Fibroblast of villous mesenchyme (primary cell): Measurements from ENCODE around the gene SPDL1. TPM values are rescaled to one million over a fixed set of nuclear protein-coding genes. Genes with fewer than 3 reads are reported as not detected.

Source experiments
- small RNA-seq: library from RNA; depleted of rRNA; stranded (forward); fragments of <200 nt; gene quantifications from one replicate; pipeline ENCODE3, GENCODE V24; 2012
- total RNA-seq: library from RNA; depleted of rRNA; stranded (reverse); fragments of >200 nt; gene quantifications from 2 replicates; pipeline ENCODE4 v1.2.3, GENCODE V29; 2012

The SPDL1 gene
- total RNA-seq, 1 donor, result 44.0 TPM

Small RNA genes lying within 50 kb of the gene (small RNA-seq; reads per million reads assigned to genes)
- gene RNU6-477P, result not detected

Other genes starting within 250 kb of the SPDL1 start
- 6.1 and 7.3 TPM in 2 replicates for gene DOCK2, start 53.5 kb downstream of the SPDL1 start, total RNA-seq